Breast epithelium (tissue), 4 donors: ENCODE measurements around the gene PRR29. TPM values are rescaled to one million over a fixed set of nuclear protein-coding genes. Genes with fewer than 3 reads are reported as not detected.
"Not testable (repeated sequence)": the region's sequence is repeated elsewhere in the genome, so short reads cannot be mapped to it uniquely, and the experiment has no call there.

ENCODE experiments used
- DNase-seq, 2 donors: peaks; one replicate each; pipeline ENCODE4 v3.0.0-alpha.2; 2019; ENCODE audit warnings: low spot score in 2 of 2
- H3K27ac ChIP-seq, 2 donors: fragments of 200-600 bp; sonication (generic) in 1 of 2; one replicate each; pipeline ENCODE4 v1.5.1; 2016 to 2019; ENCODE audit warnings: mild to moderate bottlenecking in 1 of 2
- H3K27me3 ChIP-seq, 2 donors: fragments of 200-600 bp; sonication (generic) in 1 of 2; one replicate each; pipeline versions ENCODE4 v1.5.1 to v1.6.0; 2017 to 2019; ENCODE audit warnings: control low read depth in 1 of 2, mild to moderate bottlenecking in 1 of 2
- H3K36me3 ChIP-seq: fragments of 200-600 bp; one replicate; pipeline ENCODE4 v1.5.1; 2019
- H3K4me1 ChIP-seq, 2 donors: fragments of 200-600 bp; sonication (generic); one replicate each; pipeline ENCODE4 v1.5.1; 2016 to 2019; ENCODE audit warnings: control low read depth in 1 of 2
- H3K4me3 ChIP-seq, 3 donors: fragments of 200-600 bp; sonication (generic); 1 replicate in 2 of 3; 2 replicates in 1 of 3; pipeline ENCODE4 v1.5.1; 2016 to 2019; ENCODE audit warnings: mild to moderate bottlenecking in 3 of 3, moderate library complexity in 2 of 3
- H3K9me3 ChIP-seq, 2 donors: fragments of 200-600 bp; sonication (generic) in 1 of 2; one replicate each; pipeline ENCODE4 v1.5.1; 2016 to 2019; ENCODE audit warnings: control low read depth in 1 of 2
- POLR2A ChIP-seq: fragments of 450-650 bp; IDR thresholded peaks from one replicate; pipeline ENCODE4 v1.6.1; 2016; ENCODE audit warnings: antibody characterized with exemption, mild to moderate bottlenecking, moderate library complexity
- POLR2AphosphoS5 ChIP-seq, 3 donors: sonication (generic); formaldehyde crosslinking; IDR thresholded peaks; one replicate each; pipeline ENCODE4 v1.6.1; 2017; ENCODE audit warnings: antibody characterized with exemption in 3 of 3
- intact Hi-C: fragments of 100-400 bp; cut with DNase I; formaldehyde crosslinking; loops from one replicate; pipeline ENCODE4 v1.15.1; 2023; ENCODE audit warnings: low total_unique reads
- total RNA-seq, 3 donors: library from RNA; depleted of rRNA; stranded (reverse); fragments of >200 nt; gene quantifications; one replicate each; pipeline ENCODE4 v1.1.0, GENCODE V29; 2016
- TF ChIP-seq, protein P1 (sequence below), 3 donors: fragments of 450-650 bp; IDR thresholded peaks; one replicate each; pipeline ENCODE4 v1.5.1; 2016 to 2017; ENCODE audit warnings: antibody characterized with exemption in 3 of 3, mild to moderate bottlenecking in 3 of 3, moderate library complexity in 3 of 3

PRR29 gene
- total RNA-seq, 3 donors from 2014 or later = 0.15 to 1.3 (median 0.16) TPM

DNA sequence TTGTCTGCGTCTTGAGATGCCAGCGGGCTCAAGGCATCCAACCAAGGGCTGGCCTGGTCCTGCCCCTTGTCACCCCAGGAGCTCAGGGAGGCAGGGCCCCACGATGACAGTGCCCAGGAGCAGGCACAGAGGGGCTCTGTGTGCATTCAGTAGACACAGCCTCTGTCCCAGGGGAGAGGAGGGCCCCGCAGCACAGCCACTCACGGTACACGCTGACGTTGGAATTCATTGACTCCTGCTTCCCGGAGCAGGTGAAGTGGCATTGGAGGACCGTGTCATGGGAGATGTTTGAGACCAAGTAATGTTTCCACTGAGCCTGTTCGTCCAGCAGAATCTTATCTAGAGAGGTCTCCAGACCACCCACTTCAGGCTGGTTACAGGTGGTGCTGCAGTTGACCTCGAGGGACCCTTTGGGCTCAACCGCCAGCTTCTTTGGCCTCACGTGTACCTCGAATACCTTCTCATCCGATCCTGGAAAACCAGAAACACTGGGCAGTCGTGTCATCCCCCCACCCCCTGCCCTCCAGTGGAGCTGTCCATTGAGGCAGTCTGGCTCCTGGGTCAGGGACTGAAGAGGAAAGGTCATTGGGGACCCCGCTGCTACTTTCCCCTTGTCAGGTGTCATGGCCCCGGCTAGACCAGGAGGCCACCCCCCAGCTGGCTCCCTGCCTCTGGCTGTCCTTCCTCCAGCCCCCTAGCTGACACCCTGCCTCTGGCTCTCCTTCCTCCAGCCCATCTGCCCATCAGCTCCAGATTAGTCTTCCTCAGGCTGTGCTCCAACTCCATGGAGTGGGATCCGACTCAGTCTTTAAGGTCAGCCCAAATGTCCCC is 7.0 kb downstream of the PRR29 start:
- H3K27ac ChIP-seq = peak overlapping the region in 1 of 2 donors; percentile 66
- intact Hi-C loops = no loop called here

GRCh38 chr17:64005734-64006167 is 7.6 kb downstream of the PRR29 start:
- Histone ChIP-seq H3K36me3 (no peaks in the 10 kb centered on the region), H3K9me3 (no peaks in the 10 kb centered on the region), H3K27ac (peak overlapping the region in 1 of 2 donors; percentile 66), H3K4me3 (peak overlapping the region in 2 of 3 donors; percentile 2 to 23), H3K4me1 (no peaks in the 10 kb centered on the region), H3K27me3 (no peaks in the 10 kb centered on the region)
- TF ChIP-seq POLR2A = no peak
- TF ChIP-seq POLR2AphosphoS5 (IDR thresholded peaks at IDR 0.05) = no peak
- TF ChIP-seq, protein P1, sequence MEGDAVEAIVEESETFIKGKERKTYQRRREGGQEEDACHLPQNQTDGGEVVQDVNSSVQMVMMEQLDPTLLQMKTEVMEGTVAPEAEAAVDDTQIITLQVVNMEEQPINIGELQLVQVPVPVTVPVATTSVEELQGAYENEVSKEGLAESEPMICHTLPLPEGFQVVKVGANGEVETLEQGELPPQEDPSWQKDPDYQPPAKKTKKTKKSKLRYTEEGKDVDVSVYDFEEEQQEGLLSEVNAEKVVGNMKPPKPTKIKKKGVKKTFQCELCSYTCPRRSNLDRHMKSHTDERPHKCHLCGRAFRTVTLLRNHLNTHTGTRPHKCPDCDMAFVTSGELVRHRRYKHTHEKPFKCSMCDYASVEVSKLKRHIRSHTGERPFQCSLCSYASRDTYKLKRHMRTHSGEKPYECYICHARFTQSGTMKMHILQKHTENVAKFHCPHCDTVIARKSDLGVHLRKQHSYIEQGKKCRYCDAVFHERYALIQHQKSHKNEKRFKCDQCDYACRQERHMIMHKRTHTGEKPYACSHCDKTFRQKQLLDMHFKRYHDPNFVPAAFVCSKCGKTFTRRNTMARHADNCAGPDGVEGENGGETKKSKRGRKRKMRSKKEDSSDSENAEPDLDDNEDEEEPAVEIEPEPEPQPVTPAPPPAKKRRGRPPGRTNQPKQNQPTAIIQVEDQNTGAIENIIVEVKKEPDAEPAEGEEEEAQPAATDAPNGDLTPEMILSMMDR (IDR thresholded peaks at IDR 0.05) = no peak
- intact Hi-C loops = no loop called here
- no peak for DNase-seq

More for the DNA sequence above, 7.0 kb downstream of the PRR29 start:
- Histone ChIP-seq H3K4me1 (no peaks in the 10 kb centered on the region), H3K9me3 (no peaks in the 10 kb centered on the region), H3K27me3 (no peaks in the 10 kb centered on the region), H3K4me3 (peak overlapping the region in 2 of 3 donors; percentile 2 to 23), H3K36me3 (no peaks in the 10 kb centered on the region)
- TF ChIP-seq POLR2AphosphoS5 (IDR thresholded peaks at IDR 0.05) (no peak), POLR2A (no peak)
- TF ChIP-seq, protein P1 (IDR thresholded peaks at IDR 0.05) = no peak
- DNase-seq = no peak

DNA sequence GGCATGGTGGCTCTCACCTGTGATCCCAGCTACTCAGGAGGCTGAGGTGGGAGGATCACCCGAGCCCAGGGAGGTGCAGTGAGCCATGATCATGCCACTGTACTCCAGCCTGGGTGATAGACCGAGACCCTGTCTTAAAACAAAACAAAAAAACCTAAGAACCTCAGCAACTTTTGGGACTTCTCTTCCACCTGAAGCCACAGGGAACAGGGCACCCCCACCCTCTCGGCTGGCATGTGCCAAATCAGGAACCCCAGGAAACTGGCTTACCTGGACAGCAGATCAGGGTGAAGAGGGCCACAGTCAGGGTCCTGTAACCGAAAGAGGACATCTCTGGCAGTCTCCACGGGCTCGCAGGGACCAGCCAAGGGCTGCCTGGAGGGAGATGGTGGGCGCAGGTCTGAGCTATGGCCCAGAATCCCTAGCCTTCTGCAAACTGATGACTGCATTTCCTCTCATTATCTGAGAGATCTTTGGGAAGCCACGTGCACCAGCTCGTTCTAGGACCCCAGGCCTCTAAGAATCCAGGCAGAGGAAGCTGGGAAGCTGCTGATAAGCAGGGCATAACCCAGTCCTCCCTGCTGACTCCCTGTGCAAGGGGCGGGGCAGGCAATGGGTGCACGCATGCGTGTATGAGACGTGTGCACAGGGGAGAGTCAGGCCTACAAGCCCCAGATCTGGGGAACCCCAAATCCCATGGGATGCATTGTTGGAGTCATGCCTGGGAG is 8.4 kb downstream of the PRR29 start:
- no peaks in the 10 kb centered on the region for H3K4me1 ChIP-seq
- H3K9me3 ChIP-seq = no peaks in the 10 kb centered on the region
- no peak for DNase-seq
- peak overlapping the region in 1 of 2 donors; percentile 19 for H3K27ac ChIP-seq
- no peaks in the 10 kb centered on the region for H3K27me3 ChIP-seq
- no peaks in the 10 kb centered on the region for H3K36me3 ChIP-seq
- intact Hi-C loops = no loop called here
- no peak for TF ChIP-seq POLR2A
- peak; percentile 17 to 47 (median 20) for TF ChIP-seq POLR2AphosphoS5 (IDR thresholded peaks at IDR 0.05)
- peak overlapping the region in 2 of 3 donors; percentile 2 to 23 for H3K4me3 ChIP-seq

GRCh38 chr17:64007089-64007837 is 9.1 kb downstream of the PRR29 start:
- H3K4me1 ChIP-seq, H3K27me3 ChIP-seq, intact Hi-C loops, H3K9me3 ChIP-seq, DNase-seq, H3K36me3 ChIP-seq, H3K4me3 ChIP-seq: not testable (repeated sequence)
- H3K27ac ChIP-seq = peak overlapping the region in 1 of 2 donors; percentile 72

GRCh38 chr17:64007838-64008282 is 9.7 kb downstream of the PRR29 start:
- no peak for DNase-seq
- H3K9me3 ChIP-seq = no peaks in the 10 kb centered on the region
- TF ChIP-seq POLR2A (no peak), POLR2AphosphoS5 (IDR thresholded peaks at IDR 0.05) (peak in 1 of 3 donors; percentile 18)
- TF ChIP-seq, protein P1 (IDR thresholded peaks at IDR 0.05) = no peak
- H3K4me3 ChIP-seq = no peak overlapping the region
- no peaks in the 10 kb centered on the region for H3K27me3 ChIP-seq
- peak overlapping the region in 1 of 2 donors; percentile 72 for H3K27ac ChIP-seq
- H3K36me3 ChIP-seq = no peaks in the 10 kb centered on the region
- intact Hi-C loops = loop anchor here (1.0 kb wide), 1 partner anchor 16 kb away; no protein-coding TSS in a partner anchor
- no peaks in the 10 kb centered on the region for H3K4me1 ChIP-seq
